ENCODE data around the gene NATD1. TPM values are rescaled to one million over a fixed set of nuclear protein-coding genes. Genes with fewer than 3 reads are reported as not detected.

The NATD1 gene
- total RNA-seq (2021; ENCODE audit: unreplicated experiment) (3.1 TPM), Bru-seq, nascent RNA (percentile 36 among the genes with signal in this experiment), BruChase-seq, experiment 1, labeled RNA remaining after a 6-hour chase (percentile 38 among the genes with signal in this experiment), BruChase-seq, experiment 2, labeled RNA remaining after a 2-hour chase (percentile 44 among the genes with signal in this experiment)
- 2.2 and 2.7 TPM in 2 replicates for polyA plus RNA-seq (2012)
- long read RNA-seq, partial matches to known transcripts = 0 of 14 reads
- long read RNA-seq, other reads (novel, unspliced or antisense) = 14 of 14 reads

GRCh38 chr17:21252796-21253645, at the start of gene NATD1:
Gene NATD1 (minus strand): TSS chr17:21253410. CDS start chr17:21253264, 146 bp downstream.
- peak within 1 kb of the TSS; percentile 70 for H3K4me2 ChIP-seq (ENCODE audit: low read length)
- DNase-seq (ENCODE audit: low read depth, low spot score) = peak; percentile 65

More at GRCh38 chr17:21252796-21253645, at the start of gene NATD1:
- H3K27me3 ChIP-seq (ENCODE audit: insufficient read depth, low read length) = no peaks in the 10 kb centered on the region
- peak; percentile 23; the same call in 1 of the 2 replicates for TF ChIP-seq POLR2AphosphoS5 (IDR thresholded peaks at IDR 0.05; ENCODE audit: low read depth, low read length)
- TF ChIP-seq MAX (IDR thresholded peaks at IDR 0.05) = peak; percentile 76
- TF ChIP-seq EZH2phosphoT487 (IDR thresholded peaks at IDR 0.05; ENCODE audit: borderline replicate concordance) = no peak
- peak; percentile 97 for TF ChIP-seq TCF7L2 (IDR thresholded peaks at IDR 0.05; ENCODE audit: borderline replicate concordance, extremely low read depth, insufficient read depth, insufficient read length)
- TF ChIP-seq CTCF (IDR thresholded peaks at IDR 0.05 in 2 of 3, conservative IDR thresholded peaks at IDR 0.05 in 1 of 3; ENCODE audit: borderline replicate concordance in 1 of 3, insufficient read depth in 1 of 3, low read depth in 2 of 3, low read length in 2 of 3) = no peak
- 0 out of 2 replicates have a peak, but pooled peaks have one; percentile 63 for TF ChIP-seq SIN3A (IDR thresholded peaks at IDR 0.05; ENCODE audit: low read depth)
- TF ChIP-seq SP1 (IDR thresholded peaks at IDR 0.05; ENCODE audit: low read depth) = peak; percentile 46; the same call in 1 of the 2 replicates
- TF ChIP-seq ZFX (IDR thresholded peaks at IDR 0.05) = peak; percentile 31; the same call in 1 of the 2 replicates
- no peak for TF ChIP-seq EZH2 (IDR thresholded peaks at IDR 0.05)
- ChIA-PET CTCF (interaction anchor here (0.6 kb wide), 1 partner anchor 13 kb away, joined by 4 read pairs; no protein-coding TSS in a partner anchor), RAD21 (ENCODE audit: low non-redundant PET in 1 of 2, low total read pairs in 2 of 2, uncharacterized antibody in 2 of 2, unreplicated experiment in 2 of 2) (interaction anchor here in 1 of 2 experiments (0.7 kb wide), 1 partner anchor 147 kb away, joined by 3 read pairs; no protein-coding TSS in a partner anchor), POLR2A (no interaction called here)
- H2AFZ ChIP-seq (ENCODE audit: low read depth, low read length, poor library complexity, severe bottlenecking) = peak within 1 kb of the TSS; percentile 63
- H3K9ac ChIP-seq (ENCODE audit: low read length) = peak within 1 kb of the TSS; percentile 41
- intact Hi-C loops (cut with micrococcal nuclease) = no loop called here
- H3K4me3 ChIP-seq (replicated peaks in 1 of 2; ENCODE audit: low read depth in 1 of 2, low read length in 2 of 2) = peak within 1 kb of the TSS; percentile 44 to 51
- peak; percentile 80 for ATAC-seq
- no peaks in the 10 kb centered on the region for H3K79me2 ChIP-seq (ENCODE audit: insufficient read depth, low read length)
- peaks cover 21 to 38% of the 10 kb centered on the region in 2 experiments for H3K4me1 ChIP-seq (ENCODE audit: control insufficient read depth in 1 of 2, insufficient read depth in 2 of 2, low read length in 2 of 2)
- no peaks in the 10 kb centered on the region for H3K9me3 ChIP-seq (ENCODE audit: control insufficient read depth in 1 of 2, insufficient read depth in 1 of 2, low read depth in 1 of 2, low read length in 2 of 2)
- H4K20me1 ChIP-seq (ENCODE audit: insufficient read depth) = no peaks in the 10 kb centered on the region
- no peaks in the 10 kb centered on the region for H3K9me2 ChIP-seq (ENCODE audit: insufficient read depth)
- H3K27ac ChIP-seq (ENCODE audit: low read depth, low read length) = peak within 1 kb of the TSS; percentile 29; the same call in 1 of the 2 replicates
- no TSS peak for BruUV-seq (replicated peaks)
- H3K36me3 ChIP-seq (ENCODE audit: control insufficient read depth in 1 of 2, insufficient read depth in 2 of 2, low read length in 2 of 2) = no peaks in the 10 kb centered on the region
